Hypothalamus (tissue), 51 donors: ENCODE measurements around the gene FAM240B.

Experiments used
- DNase-seq, 51 donors: peaks; one replicate each; lab custom pipeline; 2025; lab: John Stamatoyannopoulos, UW

The FAM240B gene

DNA sequence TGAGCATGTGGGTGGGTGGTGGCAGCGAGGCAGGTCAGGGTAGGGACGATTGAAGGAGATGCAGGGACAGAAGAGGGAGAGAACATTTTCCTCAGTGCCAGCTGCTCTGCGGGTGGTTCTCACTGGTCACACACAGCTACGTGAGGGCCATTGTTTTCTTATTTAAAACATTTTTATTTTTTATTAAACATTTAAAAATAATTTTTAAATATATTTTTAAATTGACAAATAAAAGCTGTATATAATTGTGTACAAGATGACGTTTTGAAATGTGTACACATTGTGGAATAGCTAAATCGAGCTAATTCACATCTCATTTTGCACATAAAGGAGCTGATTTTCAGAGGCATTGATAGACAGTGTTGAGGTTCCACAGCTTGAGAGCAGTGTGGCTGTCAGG, 14.0 kb downstream of the FAM240B start:
- DNase-seq, result no peak

DNA sequence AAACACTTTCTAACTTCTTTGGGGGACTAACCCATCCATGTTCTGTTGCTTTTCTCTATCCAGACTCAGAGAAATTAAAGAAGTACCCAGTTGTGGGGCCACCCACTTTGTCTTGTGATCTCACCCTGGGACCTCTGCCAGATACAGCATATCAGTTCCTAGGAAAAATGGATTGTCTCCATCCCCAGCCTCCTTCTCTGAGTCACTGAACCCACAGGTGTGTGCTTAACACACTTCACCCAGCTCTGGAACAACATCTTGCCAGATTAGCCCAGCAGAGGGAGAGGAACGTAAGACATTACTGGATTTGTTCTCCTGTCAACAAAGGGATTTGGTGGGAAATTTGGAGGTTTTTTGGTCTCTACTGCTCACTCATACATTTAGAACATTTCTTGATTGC, 19.2 kb downstream of the FAM240B start:
- DNase-seq, result peak in 1 of 51 donors; percentile 16

DNA sequence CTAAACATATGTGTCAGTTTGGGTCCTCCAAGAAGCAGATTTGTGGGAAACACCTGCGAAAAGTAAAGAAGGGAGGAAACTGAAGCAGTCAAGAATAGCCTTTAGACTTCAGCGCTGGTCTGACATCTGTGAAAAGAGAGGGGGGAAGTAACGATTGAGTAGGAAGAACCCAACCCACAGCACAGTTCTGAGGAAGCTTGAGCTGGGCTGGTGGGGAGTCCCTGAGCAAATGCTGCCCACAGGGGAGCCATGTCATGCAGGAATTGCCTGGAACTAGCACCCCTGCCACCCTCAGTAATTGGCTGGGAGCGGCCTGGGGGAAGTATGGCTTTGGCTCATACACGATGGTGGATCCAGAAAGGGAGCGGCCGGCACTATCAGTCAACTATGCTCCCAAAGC, 20.6 kb downstream of the FAM240B start:
- no peak for DNase-seq

DNA sequence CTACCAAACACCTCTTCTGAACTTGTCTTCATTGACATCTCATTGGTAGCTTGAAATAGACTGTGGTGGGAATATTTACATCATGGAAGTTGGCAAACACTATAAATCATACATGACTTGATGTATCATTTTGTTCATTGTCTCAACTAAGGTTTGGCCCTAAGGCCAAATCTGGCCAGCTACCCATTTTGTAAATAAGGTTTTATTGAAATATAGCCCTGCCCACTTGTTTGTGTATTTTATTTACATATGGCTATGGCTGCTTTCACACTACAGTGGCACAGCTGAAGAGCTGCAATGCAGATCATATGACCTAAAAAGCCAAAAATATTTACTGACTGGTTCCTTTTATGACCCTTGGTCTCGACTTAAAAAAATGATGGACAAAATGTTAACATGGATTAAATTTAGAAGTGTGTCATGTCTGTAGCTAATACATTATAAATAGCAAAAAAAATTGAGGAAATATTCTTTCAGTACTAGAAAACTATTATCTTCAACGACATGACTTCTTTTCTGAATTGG, 22.1 kb downstream of the FAM240B start:
- no peak for DNase-seq

DNA sequence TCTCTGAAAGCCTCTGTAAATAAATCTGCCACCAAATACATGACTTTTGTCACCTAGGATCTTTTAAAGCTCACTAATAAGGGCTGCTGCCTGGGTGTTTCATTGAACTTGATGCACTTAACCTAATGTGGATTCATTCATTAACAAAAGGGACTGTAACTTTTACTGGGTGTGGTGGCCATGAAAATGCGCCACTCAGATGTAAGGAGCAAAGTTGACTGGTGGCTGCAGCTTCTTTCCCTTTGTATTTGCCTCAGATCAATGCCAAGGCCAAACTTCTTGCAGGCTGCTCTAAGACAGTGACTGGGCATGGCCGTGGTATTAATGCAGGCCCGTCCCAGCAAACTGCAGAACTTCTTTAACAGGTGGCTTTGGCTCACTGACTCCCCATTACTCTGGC, 22.9 kb downstream of the FAM240B start:
- no peak for DNase-seq

DNA sequence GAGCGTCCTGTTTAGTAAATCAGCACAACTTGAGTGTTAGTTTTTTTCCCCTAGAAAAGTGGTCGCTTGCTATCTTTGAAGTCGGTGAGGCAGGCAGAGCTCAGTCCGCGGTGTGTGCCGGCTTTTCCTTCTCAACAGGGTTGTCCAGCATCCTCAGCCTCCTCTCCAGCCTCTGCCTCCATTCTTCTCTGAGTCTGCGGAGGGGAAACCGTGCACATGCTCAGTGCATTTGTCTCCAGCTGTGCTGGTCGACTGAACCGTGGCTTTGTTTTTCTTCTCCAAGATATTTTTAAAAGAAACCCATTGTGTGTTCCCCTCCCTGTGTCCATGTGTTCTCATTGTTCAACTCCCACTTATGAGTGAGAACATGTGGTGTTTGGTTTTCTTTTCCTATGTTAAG, 25.3 kb downstream of the FAM240B start:
- peak in 31 of 51 donors; percentile 6 to 78 (median 43) for DNase-seq

DNA sequence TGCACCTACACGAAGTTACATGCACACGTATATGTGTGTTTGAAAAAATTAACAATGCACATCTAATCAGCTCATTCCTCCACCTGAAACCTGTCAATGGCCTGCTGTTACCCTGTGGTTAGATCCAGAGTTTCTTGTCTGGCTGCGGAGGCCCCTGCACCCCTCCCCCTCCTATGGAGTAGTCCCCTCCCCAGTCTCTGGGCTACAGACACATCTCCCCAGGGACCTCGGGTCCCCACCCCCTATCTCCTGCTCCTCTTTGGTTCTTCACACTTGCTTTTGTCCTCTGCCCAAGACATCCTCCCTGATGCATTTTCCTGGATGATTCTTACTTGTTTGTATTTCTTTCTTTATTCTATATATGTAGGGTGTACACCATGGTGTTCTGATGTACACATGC, 27.2 kb downstream of the FAM240B start:
- DNase-seq, result no peak

DNA sequence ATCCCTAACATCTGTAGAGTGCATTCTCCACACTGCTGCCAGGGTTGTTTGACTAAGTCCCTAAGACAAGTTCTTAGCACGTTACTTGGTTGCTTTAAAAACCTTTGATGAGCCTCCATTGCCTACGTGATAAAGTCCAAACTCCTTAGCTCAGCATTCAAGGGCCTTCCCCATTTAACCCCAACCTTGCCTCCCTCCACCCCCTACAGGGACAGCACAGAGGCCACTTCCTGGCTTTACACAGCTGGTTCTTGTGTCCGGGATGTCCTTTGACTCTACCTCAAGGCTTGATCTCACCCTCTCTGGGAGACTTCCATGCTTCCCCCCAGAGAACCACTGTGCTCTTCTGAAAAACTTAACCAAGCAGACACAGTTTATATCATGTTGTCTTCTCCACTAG, 29.4 kb downstream of the FAM240B start:
- no peak for DNase-seq

DNA sequence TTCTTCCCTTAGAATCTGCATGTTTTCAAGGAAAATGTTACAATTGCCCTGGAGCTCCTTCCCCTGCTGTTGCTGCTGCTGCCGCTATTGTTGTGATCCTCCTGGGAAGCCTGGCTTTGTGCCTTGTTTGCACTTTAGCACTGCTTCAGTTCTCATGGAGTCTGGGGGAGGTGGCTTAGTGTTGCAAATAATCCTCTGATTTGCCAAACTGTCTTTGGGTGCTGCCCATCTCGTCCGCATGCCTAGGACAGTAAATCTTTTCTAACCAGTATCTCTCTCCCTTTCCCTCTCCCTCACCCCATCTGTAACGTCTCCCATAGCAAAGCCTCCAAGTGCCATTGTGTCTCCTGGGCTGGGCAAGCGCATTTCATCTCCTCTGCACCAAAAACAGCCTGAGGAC, 30.3 kb downstream of the FAM240B start:
- DNase-seq, result peak in 23 of 51 donors; percentile 6 to 73 (median 26)

DNA sequence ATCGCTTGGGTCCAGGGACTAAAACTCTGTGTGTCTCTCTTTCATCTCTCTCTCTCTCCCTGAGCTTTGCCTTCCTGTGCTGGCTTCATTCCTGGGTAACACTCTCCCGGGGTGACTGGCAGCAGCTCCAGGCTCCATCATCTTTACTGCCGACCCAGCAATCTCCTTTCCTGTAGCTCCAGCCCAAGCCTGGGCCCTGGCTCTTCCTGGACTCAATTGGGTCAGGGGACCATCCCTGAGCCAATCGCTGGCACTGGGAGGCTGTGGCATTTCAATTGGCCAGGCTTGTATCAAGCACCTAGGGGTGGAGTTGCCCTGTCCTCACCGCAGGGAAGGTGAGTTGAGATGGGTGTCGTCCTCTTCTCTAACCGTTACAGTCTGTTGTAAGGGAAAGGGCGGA, 31.9 kb downstream of the FAM240B start:
- DNase-seq, result no peak

DNA sequence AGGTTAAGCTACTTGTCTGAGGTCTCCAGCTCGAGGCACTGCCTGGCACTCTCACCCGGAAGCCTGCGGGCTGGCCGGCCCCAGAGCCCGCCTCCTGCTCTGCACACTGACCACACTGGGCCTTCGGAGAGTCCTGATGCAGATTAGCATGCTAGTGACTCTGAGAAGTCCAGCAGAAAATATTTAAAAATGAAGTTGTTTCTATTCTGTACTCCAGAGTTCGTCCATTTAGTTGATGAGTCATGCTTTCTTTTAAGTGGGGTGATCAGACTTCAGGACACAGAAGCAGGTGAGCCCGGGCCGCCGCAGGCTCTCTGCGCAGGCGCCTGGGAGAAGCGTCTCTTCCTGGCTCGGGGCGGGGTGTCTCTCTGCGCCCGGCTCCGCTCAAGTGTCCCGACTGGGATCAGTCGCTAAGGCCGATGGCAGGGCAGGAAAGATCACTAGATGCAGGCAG, 32.5 kb downstream of the FAM240B start:
- DNase-seq, result peak in 25 of 51 donors; percentile 8 to 68 (median 30)

DNA sequence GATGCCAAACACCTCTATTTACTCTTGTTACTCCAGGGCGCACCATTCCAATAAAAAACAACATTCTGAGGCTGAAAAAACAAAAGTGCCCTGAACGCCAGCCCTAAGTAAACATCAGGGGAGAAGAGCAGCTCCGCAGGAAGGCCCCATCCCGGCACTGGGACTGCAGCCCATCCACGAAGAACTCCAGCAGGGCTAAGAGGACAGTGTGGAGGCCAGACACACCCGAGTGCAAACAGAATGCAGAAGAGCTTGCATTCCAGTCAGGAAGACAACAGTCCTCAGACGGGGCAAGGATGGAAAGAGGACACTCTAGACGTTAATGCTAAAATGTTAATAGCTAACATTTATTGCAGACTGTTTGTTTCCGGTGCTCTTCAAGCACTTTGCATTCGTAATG, 33.0 kb downstream of the FAM240B start:
- no peak for DNase-seq

DNA sequence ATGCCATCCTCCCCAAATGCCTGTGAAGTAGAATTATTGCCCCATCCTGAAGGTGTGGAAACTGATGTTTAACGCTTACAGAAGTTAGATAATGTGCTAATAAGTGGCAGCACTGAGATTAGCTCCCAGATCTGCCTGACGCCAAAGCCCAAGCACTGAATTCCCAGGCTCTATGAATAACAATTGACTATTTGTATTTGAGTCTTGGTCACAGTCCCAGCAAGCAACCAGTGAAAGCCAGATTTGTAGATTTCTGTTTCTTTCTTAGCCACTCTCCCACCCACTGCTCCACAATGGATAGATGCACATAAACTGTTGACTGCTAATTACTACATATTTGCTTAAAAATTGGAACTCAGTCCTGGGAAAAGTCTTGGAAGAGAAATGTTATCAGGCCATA, 34.4 kb downstream of the FAM240B start:
- peak in 21 of 51 donors; percentile 9 to 79 (median 39) for DNase-seq

DNA sequence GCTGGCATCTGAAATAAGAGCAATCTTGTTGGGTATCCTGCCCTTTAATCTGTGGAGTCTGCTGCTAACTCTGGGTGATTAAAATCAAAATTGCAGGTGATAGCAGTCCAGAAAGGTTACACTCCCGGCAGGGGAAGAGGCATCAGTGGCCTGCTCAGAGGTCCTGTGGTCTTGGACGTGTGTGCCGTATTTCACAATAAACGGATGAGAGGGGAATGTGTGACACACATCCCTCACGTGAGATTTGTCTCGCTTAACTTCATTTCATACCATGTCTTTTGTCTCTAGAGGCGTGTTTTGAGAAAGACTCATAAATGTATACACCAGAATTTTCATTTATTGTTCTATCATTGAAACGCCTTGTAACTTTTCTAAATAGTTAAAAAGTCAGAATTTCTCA, 36.6 kb downstream of the FAM240B start:
- no peak for DNase-seq

DNA sequence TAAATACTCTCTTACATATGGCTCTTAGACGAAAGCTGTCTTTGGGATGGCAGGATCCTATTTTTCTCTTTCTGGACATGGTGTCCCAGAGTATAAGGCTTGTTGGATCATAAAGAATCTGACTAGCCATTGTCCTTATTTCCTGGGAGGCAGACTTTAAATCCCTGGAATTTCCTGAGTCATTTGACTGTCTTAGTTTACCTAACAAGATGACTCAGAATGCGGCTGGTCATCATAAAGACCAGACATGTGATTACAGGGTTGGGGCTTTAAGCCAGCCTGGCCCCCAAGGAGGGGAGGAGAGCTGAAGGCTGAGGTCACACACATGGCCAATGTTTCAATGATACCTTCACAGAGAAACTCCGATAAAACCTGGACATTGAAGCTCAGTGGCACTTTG, 37.2 kb downstream of the FAM240B start:
- DNase-seq, result no peak

DNA sequence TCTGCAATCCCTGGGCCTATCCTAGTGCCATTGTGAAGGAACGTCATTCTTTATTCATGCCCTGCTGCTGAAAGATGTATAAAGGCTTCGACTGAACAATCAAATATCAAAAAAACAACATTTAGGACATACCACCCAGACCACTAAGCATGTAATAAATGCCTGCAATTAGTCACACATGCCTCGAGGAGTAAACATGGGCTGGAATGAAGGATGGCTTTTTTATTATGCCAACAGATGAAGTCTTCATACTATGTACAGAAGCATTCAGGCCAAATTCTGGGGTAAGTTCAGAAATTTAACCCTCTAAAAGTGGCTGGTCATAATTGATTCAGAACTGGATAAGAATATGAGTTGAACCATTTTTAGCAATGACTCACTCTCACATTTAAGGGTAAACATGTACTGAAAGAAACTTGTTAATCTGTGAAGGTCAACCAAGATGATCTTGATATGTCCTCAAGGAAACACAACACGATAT, 38.1 kb downstream of the FAM240B start:
- no peak for DNase-seq

DNA sequence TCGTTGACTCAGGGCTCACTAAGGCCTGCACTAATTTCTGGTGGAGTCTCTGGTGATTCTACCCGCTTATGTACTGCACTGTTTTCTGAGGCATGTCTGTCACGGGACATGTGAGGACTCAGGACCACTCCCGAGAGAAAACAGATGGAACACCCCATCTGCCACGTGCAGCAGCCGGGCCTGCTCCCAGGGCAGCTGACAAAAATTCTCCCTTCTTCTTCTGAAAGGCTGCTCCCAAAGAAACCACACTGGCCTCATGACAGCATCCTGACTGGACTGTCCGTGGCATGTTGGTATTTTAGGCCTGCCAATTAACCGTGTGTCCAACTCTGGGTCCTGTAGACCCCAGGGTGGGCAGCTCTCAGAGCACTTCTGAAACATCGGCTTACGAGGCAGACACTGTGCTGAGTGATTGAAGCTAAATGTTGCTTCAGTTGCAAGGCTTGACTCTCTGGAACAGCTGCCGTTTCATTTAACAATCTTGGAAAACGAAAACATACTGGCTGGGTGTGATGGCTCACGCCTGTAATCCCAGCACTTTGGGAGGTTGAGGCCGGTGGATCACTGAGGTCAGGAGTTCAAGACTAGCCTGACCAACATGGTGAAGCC, 39.0 kb downstream of the FAM240B start:
- DNase-seq, result no peak

DNA sequence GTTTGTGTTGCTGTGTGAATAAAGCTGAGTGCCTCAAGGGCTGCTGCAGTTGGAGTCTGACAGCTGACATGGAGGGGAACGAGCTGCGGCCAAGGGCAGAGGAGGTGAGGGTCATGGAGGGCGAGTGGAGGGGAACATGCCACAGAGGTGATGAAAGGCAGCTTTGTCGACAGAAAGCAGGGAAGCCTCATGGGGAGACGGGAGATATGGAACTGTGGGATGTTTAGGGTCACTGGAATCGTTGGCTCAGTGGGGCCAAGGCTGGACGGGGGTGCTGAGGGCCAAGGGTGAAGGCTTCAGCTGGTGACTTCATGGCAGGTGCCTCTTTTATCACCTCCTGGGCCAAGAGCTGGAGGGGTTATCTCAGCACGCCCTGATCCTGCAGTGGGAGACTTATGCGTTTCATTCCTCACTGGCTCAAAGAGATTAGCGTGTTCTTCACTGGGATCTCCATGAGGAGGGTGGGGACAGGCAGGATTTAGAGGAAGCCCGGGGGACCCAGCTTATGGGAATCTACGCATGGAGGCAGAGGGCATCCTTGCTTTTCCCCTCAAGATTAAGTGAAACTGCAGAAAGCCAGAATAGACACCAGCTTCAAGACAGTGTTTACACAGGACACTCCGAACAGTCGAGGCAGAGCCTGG, 42.2 kb downstream of the FAM240B start:
- DNase-seq, result no peak

DNA sequence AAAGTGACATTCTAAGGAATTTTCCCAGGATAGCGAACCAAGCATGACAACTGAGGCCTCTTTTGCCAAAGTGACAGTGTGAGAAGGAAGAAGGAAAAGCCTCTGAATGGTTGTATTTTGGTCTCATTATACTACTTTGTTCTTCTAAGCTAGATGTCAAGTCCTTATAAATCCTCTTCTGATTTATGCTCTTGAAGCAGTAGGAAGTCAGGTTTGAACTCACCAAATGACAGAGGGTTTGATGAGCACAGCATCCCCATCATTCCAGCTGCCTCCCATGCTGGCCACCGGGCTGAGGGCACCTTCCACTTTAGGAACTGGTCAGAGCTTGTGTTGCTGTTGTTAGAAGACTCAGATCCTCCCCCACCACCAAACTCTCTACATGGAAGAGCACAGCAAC, 44.1 kb downstream of the FAM240B start:
- no peak for DNase-seq

DNA sequence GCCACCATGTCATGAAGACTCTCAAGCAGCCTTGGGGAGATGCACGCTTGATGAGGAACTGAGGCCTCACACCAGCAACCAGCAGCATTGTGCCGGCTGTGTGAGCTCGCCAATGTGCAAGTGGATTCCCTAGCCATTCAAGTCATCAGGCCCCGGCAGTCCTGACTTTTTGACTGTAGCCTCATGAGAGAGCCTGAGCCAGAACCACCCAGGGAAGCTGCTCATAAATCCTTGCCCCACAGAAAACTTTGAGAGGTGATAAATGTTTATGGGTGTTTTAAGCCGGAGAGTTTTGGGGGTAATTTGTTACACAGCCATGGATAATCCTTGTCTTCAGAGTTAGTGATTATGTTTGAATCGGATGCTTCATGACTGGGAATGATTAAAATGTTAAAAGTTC, 44.7 kb downstream of the FAM240B start:
- no peak for DNase-seq

DNA sequence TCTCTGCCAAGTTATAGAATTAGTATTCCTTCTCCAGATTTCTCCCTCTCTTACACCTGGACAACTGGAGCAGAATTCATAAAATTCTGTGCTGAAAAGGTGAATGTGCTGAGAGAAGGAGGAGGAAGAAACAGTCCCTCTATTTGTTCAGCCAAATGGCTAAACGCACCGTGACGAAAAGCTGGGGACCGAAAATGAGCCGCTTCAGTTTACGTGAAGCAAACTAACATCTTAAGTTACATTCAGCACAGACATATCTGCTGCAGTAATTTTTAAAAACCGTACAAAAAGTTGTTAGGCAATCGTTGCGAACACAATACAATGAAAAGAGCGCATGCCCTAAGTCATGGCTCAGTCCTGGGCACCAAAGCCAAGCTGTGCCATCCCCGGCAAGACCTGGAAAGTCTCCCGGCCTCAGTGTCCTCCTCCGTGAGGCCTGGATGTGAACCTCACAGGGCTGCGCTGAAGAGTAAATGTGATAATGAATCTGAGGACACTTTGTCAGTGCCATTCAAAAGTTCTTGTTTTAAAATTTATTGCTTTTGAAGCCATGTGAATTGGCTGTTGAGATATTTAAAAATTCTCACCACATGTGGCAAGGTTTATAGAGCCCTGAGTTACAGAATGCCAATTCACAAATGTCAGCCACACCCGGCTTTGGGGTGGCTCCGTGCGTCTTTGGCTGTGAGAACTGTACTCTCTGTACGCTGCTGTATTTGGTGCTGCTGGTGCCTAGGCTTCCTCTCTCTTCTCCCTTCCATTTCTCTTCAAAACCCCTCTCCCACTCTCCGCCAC, 46.3 kb downstream of the FAM240B start:
- no peak for DNase-seq
